SKM-1 treated with dmso at 0.1 percent for 144 hours (cell line): ENCODE measurements around the gene P3H3.

Experiments used
- DNase-seq: peaks from one replicate; lab custom pipeline; 2025; ENCODE audit not compliant: unreplicated experiment; lab: John Stamatoyannopoulos, UW

The P3H3 gene

GRCh38 chr12:6826125-6826733, 2.0 kb upstream of the P3H3 start:
- no peak for DNase-seq

- DNase-seq: no peak
Observed at GRCh38 chr12:6826734-6827436, 1.3 kb upstream of the P3H3 start.

GRCh38 chr12:6827437-6827911, 733 bp upstream of the P3H3 start:
- peak; percentile 10 for DNase-seq

GRCh38 chr12:6828781-6829535, 751 bp downstream of the P3H3 start:
- DNase-seq: peak; percentile 22

DNA sequence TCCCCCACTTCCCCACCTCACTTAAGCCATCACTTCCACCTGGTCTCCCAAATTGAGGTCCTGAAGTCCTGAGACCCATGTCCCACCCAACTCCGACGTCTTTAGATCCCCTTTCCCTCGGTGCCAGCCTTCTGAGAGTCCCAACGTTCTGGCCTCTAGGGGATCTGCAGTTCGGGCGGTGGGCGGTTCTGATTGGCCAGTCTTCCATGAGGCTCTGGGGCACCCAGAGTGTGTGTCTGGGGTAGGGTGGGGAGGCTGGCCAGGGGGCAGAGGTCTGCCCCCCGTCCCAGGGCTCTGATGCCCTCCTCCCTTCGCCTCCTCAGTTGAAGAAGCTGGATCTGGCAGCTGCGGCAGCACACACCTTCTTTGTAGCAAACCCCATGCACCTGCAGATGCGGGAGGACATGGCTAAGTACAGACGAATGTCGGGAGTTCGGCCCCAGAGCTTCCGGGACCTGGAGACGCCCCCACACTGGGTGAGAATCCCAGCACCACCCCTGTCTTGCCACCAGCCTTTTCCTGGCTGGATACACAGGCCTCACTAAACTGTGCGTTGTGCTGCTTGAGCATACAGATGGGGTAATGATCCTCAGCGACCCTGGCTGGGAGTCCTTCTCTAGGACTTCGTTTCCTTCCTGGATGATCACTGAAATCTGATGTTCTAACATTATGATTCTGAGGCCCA, 1.5 kb downstream of the P3H3 start:
- DNase-seq: no peak

DNA sequence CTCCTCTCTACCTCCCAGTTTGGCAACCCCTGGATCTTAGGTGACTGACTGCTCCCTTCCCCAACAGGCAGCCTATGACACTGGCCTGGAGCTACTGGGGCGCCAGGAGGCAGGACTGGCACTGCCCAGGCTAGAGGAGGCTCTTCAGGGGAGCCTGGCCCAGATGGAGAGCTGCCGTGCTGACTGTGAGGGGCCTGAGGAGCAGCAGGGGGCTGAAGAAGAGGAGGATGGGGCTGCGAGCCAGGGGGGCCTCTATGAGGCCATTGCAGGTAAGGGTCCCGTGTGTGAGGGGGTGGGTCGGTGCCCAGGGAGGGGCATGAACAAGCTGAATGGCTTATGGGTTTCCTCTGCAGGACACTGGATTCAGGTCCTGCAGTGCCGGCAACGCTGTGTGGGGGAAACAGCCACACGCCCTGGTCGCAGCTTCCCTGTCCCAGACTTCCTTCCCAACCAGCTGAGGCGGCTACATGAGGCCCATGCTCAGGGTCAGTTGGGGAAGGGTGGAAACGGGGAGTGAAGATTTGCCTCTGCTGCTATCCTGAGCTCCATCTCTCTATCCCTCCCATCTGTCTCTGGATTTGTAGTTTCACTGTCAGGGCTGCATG, 2.2 kb downstream of the P3H3 start:
- DNase-seq: no peak

- DNase-seq: no peak
Observed at GRCh38 chr12:6830999-6831398, 2.8 kb downstream of the P3H3 start.

DNA sequence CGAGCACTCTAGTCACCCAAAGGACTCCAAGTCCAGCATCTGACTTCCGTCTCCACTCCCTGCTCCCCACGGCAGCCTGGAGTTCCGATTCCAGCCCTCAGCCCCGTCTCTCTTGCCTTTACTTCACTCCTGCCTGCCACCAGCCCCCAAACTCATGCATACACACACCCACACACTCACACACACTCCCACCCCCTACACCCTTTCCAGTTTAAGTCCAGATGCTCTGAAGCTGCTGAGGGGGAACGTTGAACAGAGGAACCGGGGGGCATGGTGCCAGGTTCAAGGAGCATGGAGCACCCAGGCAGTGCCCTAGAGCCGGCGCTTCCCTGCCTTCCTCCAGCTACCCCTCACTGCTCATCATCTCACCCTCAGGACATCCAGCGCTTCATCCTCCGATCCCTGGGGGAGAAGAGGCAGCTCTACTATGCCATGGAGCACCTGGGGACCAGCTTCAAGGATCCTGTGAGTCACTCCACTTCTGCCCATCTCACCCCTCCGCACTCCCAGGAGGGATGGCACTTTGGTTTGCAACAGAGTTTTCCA, 3.3 kb downstream of the P3H3 start:
- DNase-seq: no peak

GRCh38 chr12:6832125-6832524, 3.9 kb downstream of the P3H3 start:
- no peak for DNase-seq

GRCh38 chr12:6833189-6833890, 5.1 kb downstream of the P3H3 start:
- no peak for DNase-seq

DNA sequence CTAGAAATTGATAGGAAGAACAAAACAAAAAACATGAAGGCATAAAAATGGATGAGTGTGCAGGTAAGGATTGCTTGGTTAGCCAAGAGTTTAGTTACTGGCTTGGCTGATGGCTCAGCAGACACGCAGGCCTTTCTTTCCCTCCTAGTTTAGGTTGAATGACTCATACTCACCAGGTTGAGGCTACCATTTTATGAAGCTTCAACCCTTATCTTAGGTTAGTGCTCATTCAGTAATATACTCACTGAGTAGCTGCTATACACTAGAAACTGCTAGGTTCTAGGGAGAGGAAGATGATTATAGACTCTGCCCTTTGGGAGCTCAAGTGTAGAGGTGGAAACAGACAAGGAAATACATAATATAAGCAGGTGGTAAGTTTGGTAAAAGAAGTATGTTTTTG, 6.0 kb downstream of the P3H3 start:
- DNase-seq: no peak

- no peak for DNase-seq
Observed at GRCh38 chr12:6834873-6835272, 6.7 kb downstream of the P3H3 start.

DNA sequence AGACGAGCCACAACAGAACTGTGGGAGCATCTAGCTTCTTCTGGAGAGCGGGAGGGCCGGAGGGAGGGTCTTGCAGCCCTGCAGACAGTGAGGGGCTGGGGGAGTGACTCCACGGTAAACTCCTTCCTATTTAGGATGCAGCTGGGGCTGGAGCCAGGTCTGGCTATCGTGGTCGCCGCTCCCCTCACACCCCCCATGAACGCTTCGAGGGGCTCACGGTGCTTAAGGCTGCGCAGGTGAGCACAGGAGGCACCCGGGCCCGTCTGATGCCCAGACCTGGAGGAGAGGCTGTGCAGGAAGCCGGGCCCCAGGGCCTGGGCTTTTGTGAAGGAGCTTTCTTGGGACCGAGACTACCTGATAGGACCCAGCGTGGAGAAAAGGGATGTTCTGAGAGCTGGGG, 8.6 kb downstream of the P3H3 start:
- DNase-seq: no peak

DNA sequence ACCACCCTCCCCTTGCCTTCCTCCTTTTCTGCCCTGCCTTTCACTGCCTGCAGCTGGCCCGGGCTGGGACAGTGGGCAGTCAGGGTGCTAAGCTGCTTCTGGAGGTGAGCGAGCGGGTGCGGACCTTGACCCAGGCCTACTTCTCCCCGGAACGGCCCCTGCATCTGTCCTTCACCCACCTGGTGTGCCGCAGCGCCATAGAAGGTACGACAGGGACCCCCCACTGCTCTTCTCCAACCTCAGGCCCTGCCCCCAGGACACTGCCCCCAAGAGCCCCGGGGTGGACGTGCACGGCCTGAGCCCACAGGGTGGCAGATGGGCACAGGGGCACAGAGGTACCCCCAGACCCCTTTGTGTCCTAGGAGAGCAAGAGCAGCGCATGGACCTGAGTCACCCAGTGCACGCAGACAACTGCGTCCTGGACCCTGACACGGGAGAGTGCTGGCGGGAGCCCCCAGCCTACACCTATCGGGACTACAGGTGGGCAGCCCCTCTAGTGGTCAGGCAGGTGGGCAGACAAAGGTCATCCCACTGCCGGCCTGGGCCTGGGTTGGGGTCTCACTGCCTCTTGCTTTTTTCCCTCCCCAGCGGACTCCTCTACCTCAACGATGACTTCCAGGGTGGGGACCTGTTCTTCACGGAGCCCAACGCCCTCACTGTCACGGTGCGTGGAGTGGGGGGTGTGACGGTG, 9.3 kb downstream of the P3H3 start:
- no peak for DNase-seq

DNA sequence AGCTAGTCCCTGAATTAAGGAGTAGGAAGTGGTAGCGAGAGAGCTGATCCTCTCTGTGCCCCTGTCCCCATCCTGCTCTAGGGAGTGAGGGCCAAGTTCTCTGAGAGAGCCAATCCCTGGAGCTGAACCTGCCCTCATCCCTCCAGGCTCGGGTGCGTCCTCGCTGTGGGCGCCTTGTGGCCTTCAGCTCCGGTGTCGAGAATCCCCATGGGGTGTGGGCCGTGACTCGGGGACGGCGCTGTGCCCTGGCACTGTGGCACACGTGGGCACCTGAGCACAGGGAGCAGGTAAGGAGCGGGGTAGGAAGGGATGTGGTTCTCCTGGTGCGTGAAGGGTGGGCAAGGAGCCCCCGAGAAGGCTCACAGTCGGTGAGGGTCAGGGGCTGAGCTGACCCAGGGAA, 10.6 kb downstream of the P3H3 start:
- DNase-seq: no peak

GRCh38 chr12:6839482-6840201, 11.4 kb downstream of the P3H3 start:
- no peak for DNase-seq

DNA sequence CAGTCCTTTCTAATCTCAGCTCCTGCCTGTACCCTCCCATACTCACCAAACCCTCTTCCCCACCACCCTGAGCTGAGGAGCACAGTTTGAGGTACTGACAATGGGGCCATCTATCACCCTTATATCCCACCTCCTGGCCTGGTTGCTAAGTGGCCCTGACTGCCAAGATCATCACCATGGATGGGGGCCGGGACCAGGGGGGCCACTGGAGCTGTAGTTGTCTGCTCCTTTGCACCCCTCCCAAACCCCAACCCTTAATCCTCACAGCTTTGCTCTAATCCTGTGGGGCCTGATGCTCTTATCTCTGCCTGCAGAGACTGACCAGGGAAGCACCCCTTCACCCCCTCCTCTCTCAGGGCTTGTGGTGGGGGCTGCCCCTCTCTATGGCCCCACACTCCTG, 12.1 kb downstream of the P3H3 start:
- no peak for DNase-seq

GRCh38 chr12:6840761-6841515, 12.7 kb downstream of the P3H3 start, which contains the start of gene GNB3:
GNB3 (plus strand) TSS chr12:6840925; CDS start chr12:6841288, 363 bp downstream.
- DNase-seq: no peak
